Measurements from ENCODE around the gene CFAP20.
A peak's percentile ranks its signal among the peaks of the same experiment; 100 is the strongest.

Gene CFAP20

DNA sequence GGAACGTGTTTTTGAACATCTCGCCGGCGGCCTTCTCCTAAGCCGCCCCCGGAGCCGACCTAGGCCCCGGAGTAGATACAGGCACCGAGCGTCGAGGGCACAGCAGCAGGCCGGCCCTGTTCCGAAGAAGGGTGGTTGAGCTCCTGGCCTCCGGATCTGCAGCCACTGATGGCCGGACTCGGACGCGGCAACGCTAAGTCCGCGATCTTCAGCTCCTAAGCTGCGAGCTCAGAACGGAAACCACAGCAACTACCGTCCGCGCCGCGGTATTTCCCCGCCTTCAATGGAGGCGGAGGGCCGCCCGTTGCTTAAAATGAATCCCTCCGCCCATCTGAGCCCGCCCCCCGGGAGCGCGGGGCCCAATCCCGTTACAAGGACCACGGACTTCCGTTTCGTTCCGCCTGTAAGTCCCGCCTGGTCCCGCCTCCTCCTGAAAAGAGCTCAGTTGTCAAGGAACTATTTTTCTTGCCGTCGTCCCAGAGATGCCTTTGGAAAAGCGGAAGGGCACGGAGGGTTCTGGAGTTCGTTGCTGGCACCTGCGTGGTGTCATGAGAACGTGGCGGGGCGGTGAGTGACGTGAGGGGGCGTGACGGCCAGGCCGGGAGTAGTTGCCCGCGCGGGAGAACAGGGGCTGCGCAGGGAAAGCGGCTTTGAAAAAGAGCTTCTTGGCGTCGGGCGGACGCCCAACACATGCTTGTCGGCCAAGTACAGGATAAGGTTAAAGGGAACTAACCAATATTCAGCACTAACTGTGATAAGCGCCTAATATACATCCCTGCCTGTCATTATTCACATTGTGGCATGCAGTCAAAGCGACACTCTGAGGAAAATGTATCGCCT is at the start of gene CFAP20:
Gene CFAP20 (minus strand): TSS at position 285 of the 840 bp plus-strand sequence. CDS start 266 bp downstream, at position 19.
- DNase-seq, result peak; percentile 96 to 99

DNA sequence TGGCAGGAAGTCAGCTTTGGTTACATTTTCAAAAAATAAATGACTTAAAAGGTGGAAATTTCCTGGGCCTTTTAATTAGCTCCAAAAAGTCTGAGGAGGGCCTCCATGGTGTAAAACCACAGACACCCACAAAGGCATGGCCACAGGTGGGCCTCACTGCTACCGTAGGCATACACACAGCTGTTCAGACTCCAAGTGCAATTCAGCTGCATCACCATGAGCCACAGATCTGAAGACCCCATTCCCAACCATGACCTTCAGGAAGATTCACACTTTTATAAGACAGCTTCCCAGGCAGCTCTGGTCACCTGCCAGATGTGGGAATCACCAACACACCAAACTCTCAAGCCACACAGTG is 48.2 kb upstream of the CFAP20 start:
- DNase-seq, result no peak

DNA sequence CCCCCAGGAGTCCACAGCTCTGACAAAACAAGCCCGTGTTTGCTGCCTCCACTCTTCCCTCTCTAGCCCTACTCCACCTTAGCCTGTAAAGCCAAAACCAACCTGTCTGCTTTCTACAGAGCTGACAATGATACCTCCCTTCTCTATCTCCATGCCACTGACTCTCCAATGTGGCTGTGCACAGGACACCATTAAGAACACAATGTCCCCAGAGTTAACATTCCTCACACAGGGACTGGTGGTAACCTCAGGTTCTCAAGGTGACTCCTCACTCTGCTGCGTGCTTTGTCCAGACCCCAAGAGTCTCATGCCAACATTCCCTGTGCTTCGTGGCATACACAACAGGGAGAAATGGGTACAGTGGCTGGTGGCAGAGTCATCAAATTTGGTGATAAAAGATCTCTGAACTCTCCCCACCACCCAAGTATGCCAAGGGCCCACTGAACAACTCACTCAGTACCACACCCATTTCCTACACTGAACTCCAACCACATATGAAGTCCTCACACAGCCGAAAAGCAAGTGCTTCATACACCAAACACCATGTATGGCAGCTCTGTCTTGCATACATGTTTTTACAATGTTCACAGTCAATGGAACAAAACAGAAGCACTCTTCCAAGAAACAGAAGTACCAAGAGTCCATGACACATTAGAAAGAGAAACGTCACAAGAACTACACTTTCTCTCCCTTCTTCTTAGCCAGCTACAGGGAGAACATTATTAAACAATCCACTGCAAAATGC is 47.6 kb upstream of the CFAP20 start:
- no peak for DNase-seq

DNA sequence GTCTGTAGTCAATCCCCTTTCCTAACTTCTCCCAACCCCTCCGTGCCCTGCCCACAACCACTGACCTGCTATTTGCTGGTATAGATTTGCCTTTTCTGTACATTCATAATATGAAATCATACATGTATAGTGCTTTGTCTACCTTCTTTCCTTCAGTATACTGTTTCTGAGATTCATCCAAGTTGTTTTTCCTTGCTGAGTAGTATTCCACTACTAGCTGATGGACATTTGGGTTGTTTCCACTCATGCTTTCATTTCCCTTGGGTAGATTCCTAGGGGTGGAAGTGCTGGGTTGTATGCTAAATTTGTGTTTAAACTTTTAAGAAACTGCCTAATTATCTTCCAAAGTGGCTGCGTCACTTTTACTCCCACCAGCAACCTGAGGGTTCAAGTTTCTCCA is 41.0 kb upstream of the CFAP20 start:
- no peak for DNase-seq

DNA sequence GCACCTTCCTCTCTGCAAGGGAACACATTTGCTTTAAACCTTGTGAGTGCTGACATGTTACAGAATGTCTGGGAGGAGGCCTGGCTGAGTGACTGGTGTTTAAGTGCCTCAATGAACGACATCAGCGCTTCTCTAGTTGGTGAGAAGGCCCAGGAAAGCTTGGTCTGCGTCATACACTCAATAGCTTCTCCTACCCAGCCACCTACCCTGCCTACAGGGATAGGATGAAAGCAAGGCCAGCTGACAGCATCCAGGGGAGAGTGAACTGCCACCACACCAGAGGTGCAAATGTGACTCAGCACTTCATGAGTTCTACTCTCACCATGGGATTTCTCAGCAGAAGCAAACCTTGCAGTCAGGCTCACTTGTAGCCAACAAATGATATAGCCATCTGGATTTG is 31.7 kb upstream of the CFAP20 start:
- no peak for DNase-seq

DNA sequence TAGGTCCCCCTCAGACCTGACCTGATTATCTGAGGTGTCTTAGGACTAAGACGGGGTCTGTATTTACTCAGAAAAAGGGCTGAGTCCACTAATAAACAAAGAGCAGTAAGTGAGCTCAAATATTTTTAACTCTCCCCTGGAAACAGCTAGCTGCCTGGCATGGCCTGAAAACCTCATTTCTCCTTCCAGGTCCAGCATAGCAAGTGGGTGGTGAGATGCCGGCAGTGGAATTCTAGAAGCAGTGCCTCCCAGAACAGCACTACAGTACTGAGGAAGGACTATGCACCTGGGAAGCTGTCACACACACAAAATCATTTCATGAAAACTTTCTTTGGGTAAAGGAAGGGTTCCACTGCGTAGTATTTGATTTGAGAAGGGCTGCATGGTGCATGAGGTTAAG is 29.5 kb upstream of the CFAP20 start:
- no peak for DNase-seq

DNA sequence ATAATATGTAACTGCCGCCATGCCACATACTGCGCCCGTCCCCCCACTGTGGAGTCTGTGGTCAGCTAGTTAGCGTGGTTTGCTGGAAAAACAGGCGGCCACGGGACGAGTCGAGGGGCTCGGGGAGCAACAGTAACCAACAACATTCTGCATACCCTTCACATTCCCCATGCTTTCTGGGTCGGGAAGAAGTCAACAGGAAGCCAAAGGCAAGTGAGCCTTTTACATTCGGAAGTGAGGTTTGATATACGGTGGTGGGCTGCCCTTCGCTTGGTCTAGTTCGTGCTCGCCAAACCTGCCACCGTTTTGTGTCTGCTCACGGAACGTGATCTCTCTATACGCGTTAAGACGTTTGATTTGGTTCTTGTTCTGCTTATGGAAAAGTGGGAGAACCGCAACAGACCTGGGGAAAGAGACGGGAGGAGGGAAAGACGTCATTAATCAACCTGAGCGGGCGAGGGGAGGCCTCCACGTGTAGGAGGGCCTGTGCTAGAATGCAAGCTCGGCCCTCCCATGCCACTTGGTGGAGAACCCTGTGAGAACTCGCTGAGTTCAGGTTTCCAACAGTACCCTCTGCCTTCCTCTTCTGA is 28.9 kb upstream of the CFAP20 start:
- no peak for DNase-seq

DNA sequence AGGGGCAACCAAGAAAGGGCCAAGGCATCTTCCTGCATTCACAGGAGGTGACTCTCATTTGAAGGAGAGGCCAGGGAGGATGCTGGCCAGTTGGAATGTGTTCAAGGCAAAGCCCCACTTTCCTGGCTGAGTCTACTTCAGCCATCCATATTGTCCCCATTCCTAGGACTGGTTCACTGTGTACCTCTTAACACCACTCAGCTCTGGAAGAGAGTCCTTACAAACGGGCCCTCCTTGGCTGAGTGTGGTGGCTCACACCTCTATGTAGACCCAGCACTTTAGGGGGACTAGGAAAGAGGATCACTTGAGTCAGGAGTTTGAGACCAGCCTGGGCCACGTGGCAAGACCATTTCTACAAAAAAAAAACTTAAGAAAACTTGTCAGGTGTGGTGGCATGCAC is 28.1 kb upstream of the CFAP20 start:
- no peak for DNase-seq

DNA sequence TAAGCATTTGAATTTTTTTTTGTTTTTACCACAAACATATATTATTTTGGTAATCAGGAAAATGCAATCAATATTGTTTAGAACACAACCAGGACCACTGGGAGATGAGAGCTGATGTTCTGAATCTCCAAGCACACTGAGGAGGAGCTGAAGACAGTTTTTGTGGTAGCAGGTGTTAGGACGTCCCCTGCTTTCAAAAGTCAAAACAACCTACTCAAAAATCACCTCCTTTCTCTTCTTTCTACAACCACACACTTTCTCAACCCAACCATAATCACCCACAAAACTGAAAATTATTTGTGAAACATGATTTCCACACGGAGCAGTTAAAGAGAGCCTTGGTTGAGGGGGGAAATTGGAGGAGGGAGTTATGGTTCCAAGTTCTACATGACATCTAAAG is 26.7 kb upstream of the CFAP20 start:
- no peak for DNase-seq

DNA sequence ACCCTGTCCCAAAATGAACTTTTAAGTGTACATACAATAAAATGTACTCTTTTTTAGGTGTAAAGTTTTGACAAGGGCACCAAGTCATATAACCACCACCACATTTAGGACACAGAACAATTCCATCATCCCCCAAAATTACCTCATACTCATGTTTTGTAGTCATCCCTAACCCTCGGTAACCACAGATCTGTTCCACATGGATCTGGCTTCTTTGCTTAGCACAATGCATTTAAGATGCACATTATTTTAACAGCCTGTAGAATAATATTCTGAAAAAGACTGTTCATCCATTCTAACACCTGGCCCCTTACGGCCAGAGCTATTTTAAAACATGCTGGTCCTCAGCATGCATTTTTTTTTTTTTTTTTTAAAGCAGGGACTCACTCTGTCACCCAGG is 25.2 kb upstream of the CFAP20 start:
- no peak for DNase-seq

DNA sequence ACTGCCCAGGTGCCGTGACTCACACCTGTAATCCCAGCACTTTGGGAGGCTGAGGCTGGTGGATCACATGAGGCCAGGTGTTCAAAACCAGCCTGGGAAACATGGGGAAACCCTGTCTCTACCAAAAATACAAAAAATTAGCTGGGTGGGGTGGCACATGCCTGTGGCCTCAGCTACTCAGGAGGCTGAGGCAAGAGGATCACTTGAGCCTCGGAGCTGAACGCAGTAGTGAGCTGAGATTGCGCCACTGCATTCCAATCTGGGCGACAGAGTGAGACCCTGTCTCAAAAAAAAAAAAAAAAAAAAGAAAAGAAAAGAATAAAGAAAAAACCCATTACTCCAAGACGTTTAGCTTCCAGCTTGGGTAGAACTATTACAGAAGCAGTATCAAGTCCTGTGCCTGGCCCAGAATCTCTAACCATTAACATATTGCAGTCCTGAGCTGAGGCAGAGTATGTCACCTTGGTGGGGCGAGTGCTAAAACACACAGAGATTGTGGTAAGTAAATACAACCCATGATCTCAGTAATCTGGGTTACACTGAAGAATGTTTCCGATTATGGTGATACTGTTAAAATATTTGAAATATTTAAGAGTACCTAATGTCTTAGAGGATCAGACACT is 23.2 kb upstream of the CFAP20 start:
- no peak for DNase-seq

DNA sequence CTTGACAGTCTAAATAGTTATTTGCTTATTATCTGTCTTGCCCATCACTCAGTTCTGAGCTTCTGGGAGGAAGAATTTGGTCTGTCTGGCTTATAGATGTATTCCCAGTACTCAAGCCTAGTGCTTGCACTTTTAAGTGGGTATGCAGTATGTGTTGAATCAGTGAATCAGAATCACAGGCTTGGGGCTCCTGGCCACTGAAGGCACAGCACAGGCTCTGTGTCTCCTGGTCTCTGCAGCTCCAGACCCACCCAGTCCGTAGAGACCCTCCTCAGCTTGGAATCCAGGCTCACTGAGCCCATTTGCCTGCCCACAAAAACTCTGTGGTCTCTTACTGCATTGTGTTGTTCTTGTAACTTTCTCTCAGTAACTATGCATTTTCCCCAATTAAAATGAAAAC is 19.3 kb upstream of the CFAP20 start:
- no peak for DNase-seq

DNA sequence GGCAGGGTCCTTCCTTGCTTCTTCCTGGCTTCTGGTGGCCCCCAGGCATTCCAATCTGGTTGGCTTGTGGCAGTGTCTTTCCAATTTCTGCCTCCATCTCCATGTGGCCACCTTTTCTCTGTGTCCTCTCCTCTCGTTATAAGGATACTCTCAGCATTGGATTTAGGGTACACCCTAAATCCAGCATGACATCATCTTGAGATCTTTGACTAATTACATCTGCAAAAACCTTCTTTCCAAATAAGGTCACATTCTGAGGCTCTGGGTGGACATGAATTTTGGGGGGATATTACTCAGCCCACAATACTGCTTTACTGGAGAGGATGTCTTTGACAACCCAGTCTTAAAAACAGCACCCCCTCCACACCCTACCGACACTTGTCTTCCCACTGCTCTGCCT is 18.9 kb upstream of the CFAP20 start:
- no peak for DNase-seq

DNA sequence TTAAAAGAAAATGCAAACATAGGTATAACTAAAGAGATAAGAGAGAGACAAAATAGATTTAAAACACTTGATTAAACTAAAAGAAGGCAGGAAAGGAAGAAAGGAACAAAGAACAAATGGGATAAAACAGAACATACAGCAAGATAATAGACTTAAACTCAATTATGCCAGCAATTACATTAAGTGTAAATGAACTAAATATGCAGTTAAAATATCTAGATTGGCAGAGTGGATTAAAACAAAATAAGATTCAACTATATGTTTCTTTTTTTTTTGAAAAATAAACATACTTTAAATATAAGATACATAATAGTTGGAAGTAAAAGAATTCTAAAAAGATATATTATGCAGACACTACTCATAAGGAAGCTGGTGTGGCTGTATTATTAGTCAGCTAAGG is 9.7 kb upstream of the CFAP20 start:
- DNase-seq, result no peak

DNA sequence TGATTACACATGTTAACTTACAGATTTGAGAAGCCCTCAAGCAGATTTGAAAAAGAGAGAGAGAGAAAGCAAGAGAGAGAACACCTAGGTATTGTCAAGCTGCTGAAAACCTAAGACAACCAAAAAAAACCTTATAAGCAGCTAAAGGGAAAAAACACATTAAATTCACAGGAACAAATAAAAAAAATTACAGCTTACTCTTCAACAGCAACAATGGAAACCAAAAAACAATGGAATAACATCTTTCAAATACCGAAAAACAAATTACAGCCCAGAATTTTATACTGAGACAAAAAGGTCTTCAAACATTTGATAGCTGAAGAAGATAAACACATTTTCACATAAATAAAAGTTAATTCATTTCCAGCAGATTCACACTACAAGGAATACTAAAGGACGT is 8.4 kb upstream of the CFAP20 start:
- DNase-seq, result no peak

DNA sequence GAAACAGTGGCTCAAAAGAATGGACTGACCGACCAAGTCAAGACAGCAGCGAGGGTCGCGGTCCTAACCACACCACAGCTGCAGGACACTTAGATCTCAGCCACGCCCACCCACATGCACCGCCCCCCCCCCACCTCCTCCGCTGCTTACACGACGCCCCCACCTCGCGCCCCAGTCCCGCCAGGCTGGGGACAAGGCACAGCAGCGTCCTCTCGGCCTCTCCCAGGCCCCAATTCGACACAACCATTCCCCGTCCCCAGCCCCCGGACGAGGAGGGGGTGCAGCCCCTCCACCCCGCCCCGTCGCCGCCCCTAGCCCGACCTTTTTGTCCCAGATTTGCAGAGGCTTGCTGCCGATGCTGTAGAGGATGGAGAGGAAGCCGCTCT is 477 bp downstream of the CFAP20 start:
- DNase-seq, result peak in 1 of 2 donors; percentile 51

DNA sequence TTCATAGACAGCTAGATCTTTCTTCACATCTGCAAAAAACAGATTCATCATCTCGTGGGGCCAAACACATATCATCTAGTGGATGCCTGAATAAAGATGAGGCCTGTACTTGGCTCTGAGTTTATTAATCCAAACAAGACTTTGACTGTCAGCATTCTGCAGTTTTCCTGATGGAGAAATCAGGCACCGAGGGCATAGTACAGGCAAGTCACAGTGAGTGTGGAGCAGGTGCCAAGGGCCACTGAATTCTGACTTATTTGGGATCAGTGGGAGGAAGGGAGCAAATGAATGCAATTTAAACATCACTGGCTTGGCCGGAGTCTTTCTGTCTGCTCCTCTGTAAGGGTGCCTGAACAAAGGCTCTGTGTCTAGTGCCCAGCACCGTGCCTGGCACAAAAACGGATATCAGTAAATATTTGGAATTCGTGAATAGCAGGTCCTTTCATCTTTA is 975 bp downstream of the CFAP20 start:
- DNase-seq, result peak; percentile 18 to 37

DNA sequence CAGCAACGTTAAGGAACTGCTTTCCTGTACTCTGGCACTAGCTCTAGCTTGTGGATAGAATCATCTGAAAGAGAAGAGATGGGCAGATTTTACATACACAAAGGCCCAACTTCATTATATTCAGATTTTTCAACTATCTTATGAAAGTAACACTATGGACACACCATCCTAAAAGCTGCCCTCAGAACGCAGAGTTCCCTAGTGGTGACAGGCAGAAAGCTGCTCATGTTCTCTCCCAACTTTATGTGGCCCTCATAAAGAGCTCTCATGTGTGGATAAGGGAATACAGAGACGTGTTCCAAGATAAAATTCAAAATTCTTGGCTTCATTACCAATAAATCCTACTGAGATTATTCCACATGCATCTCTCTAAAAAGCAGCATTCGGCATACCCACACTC is 1.5 kb downstream of the CFAP20 start:
- DNase-seq, result peak in 1 of 2 donors; percentile 44

DNA sequence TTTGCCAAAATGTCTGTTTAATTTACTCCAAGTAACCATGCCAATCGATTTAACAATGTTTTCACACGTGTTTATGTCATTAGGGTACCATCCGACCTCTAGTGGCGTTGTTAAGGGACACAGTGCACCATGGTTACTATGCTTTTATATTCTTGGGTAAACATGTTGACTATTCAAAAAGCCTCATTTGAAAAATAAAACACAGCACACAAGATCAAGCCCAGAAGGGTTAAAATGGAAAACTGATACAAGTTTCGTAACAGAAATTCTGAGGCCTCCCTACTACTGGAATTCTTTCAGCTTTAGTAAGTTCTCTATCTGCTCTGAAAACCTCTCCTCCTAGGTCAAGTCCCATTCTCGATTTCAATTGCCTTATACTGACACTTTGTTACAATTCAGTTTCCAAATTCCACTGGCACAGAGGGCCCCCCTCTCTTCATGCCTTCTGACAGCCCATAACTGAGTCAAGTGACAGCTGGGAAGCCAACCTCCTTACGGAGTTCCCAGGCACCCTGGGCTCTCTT is 2.1 kb downstream of the CFAP20 start:
- DNase-seq, result peak in 1 of 2 donors; percentile 73

DNA sequence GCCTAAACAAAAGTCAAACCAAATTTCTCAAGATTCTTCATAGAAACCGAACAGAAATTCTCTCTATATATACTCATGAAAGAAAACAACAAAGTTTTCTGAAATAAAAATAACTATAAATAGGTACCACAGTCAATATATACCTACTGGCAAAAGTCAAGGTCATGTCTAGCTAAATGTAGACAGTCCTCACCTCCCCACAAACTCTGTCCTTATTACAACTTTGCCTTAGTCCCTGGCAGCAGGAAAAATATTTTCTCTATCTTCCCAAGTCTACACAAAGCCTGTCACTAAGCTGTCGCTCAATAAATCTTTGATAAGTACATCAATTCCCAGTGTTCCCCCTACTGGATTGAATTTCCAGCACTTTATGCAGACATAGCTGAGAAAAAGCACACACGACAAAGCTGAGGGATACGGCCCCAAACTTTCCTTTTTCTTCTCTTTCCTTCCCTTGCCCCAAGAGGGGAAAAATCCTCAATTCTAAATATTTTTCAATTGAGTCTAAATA is 2.7 kb downstream of the CFAP20 start:
- no peak for DNase-seq

DNA sequence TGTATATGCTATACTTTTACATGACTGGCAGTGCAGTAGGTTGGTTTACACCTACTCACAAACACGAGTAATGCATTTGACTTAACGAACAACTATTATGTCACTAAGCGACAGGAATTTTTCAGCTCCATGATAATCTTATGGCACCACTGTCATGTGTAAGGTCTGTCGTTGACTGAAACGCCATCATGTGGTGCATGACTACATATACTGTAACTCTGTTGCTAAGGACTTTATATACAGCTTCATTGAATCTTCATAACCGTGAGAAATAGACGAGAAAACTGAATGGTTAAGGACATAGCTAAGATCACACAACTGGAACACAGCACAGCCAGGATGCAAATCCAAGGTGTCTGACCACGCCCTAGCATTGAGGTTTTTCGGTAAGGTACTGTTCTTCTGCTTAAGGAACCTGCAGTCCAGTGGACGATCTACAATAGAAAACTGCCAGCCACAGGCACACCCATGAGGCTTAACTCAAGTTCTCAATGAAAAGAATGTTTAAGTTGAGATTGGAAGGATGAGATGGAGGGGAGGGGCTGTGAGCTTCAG is 3.3 kb downstream of the CFAP20 start:
- no peak for DNase-seq

DNA sequence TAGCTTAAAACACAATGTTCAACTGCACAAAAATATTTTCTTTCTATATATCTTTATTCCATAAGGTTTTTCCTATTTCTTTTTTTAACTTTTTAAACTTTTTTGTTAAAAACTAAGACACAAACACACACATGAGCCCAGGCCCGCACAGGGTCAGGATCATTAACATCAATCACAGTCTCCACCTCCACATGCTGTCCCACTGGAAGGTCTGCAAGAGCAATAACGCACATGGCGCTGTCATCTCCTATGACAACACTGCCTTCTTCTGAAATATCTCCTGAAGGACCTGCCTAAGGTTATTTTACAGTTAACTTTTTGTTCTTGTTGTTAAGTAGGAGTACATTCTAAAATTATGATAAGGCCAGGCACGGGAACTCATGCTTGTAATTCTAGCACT is 4.1 kb downstream of the CFAP20 start:
- no peak for DNase-seq

DNA sequence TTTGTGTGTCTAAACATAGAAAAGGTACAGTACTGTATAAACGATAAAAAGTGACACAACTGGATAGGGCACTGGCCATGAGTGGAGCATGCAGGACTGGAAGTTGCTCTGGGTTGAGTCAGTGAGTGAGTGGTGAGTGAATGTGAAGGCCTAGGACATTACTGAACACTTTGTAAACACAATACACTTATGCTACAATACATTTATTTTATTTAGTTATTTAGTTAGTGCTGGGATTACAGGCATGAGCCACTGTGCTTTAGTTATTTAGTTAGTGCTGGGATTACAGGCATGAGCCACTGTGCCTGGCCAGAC is 4.6 kb downstream of the CFAP20 start:
- DNase-seq, result no peak

All from hippocampal formation (tissue), 2 donors.